HepG2 (cell line): Measurements from ENCODE around the gene PPDPF. TPM values are rescaled to one million over a fixed set of nuclear protein-coding genes. Genes with fewer than 3 reads are reported as not detected.

ENCODE experiments used
- ARID4A ChIP-seq: sonication (generic); formaldehyde crosslinking; IDR thresholded peaks from 2 replicates; pipeline ENCODE4 v1.5.0; 2020; ENCODE audit warnings: mild to moderate bottlenecking, missing genetic modification reagents, borderline replicate concordance
- CCAR2 ChIP-seq: fragments of 200-400 bp; formaldehyde crosslinking; optimal IDR thresholded peaks from 2 replicates; pipeline ENCODE3; 2018; ENCODE audit warnings: low read depth, mild to moderate bottlenecking, low read length, moderate library complexity
- CCDC6 ChIP-seq: sonication (generic); formaldehyde crosslinking; IDR thresholded peaks from 2 replicates; pipeline ENCODE4 v1.8.1; 2022; ENCODE audit warnings: mild to moderate bottlenecking, missing genetic modification reagents, moderate library complexity
- HNRNPLL ChIP-seq: fragments of 200-400 bp; formaldehyde crosslinking; IDR thresholded peaks from 2 replicates; pipeline ENCODE4 v1.6.1; 2017; ENCODE audit warnings: mild to moderate bottlenecking, low read depth, low read length; ENCODE audit not compliant: poor library complexity, severe bottlenecking
- SOX13 ChIP-seq, 3 experiments: fragments of 450-650 bp in 1 of 3; sonication (generic) in 1 of 3; formaldehyde crosslinking in 1 of 3; IDR thresholded peaks in 2 of 3; conservative IDR thresholded peaks in 1 of 3; 2 replicates each; pipeline versions ENCODE4 v1.5.0 to v1.6.1; 2016 to 2020; ENCODE audit warnings: antibody characterized with exemption in 1 of 3, mild to moderate bottlenecking in 1 of 3, missing compliant biosample characterization in 1 of 3, missing genetic modification reagents in 1 of 3, moderate library complexity in 1 of 3
- TIGD3 ChIP-seq: sonication (generic); formaldehyde crosslinking; IDR thresholded peaks from 2 replicates; pipeline ENCODE4 v1.5.1; 2020; ENCODE audit warnings: mild to moderate bottlenecking, missing genetic modification reagents, borderline replicate concordance
- ZFP36 ChIP-seq: fragments of 150-350 bp; IDR thresholded peaks from 2 replicates; pipeline ENCODE4 v1.6.1; 2018; ENCODE audit warnings: borderline replicate concordance, low read length, low read depth; ENCODE audit not compliant: partially characterized antibody
- ZKSCAN8 ChIP-seq: IDR thresholded peaks from 2 replicates; pipeline ENCODE4 v1.6.1; 2016; ENCODE audit warnings: borderline replicate concordance, missing genetic modification reagents, missing compliant biosample characterization
- ZNF232 ChIP-seq: sonication (generic); formaldehyde crosslinking; IDR thresholded peaks from 2 replicates; pipeline ENCODE4 v1.4.0; 2020; ENCODE audit warnings: missing genetic modification reagents, borderline replicate concordance
- ZNF281 ChIP-seq: sonication (generic); formaldehyde crosslinking; IDR thresholded peaks from 2 replicates; pipeline ENCODE4 v1.4.0; 2020; ENCODE audit warnings: missing genetic modification reagents, borderline replicate concordance
- ZNF558 ChIP-seq: sonication (generic); formaldehyde crosslinking; IDR thresholded peaks from 2 replicates; pipeline ENCODE4 v1.9.0; 2022; ENCODE audit warnings: mild to moderate bottlenecking, missing genetic modification reagents, borderline replicate concordance
- ZNF747 ChIP-seq: sonication (generic); formaldehyde crosslinking; IDR thresholded peaks from 2 replicates; pipeline ENCODE4 v1.8.1; 2023; ENCODE audit warnings: missing genetic modification reagents, mild to moderate bottlenecking, borderline replicate concordance
- ZNF770 ChIP-seq: sonication (generic); formaldehyde crosslinking; IDR thresholded peaks from 2 replicates; pipeline ENCODE4 v1.5.0; 2020; ENCODE audit warnings: mild to moderate bottlenecking, missing genetic modification reagents
- ZNF777 ChIP-seq: sonication (generic); formaldehyde crosslinking; IDR thresholded peaks from 2 replicates; pipeline ENCODE4 v1.4.0; 2020; ENCODE audit warnings: missing genetic modification reagents
- polyA plus RNA-seq, 8 experiments: library from polyadenylated mRNA; depleted of rRNA in 3 of 8; stranded (reverse) in 7 of 8; unstranded in 1 of 8; fragments of >200 nt; fragmentation: Illumina TruSeq in 4 of 8; extraction: Trizol in 4 of 8; gene quantifications; 2 replicates each; pipeline versions ENCODE4 v1.2.1 to v1.2.3, GENCODE V29; 2011 to 2016; ENCODE audit warnings: low read depth in 4 of 8, missing spikeins in 1 of 8, mixed read lengths in 1 of 8; ENCODE audit not compliant: insufficient read depth in 1 of 8
- total RNA-seq, 5 experiments: library from RNA; depleted of rRNA; stranded (reverse); fragments of >200 nt; fragmentation: Illumina TruSeq; extraction: Trizol; gene quantifications; 2 replicates each; pipeline ENCODE4 v1.2.3, GENCODE V29; 2016; ENCODE audit warnings: low read depth in 1 of 5
- TF ChIP-seq, protein P1 (sequence below): sonication (generic); formaldehyde crosslinking; IDR thresholded peaks from 2 replicates; pipeline ENCODE4 v1.8.0; 2022; ENCODE audit warnings: missing genetic modification reagents, low read depth, mild to moderate bottlenecking, borderline replicate concordance

PPDPF gene
- total and polyA plus RNA-seq, 2 of the 13 experiments (the other 11 are each of a cell fraction or from before 2014, with no cell fraction given) = 1.8 to 7.0 TPM

GRCh38 chr20:63544241-63544957, 23.8 kb downstream of the PPDPF start (continued):
- TF ChIP-seq ARID4A (CRISPR knock-in tag) (peak; percentile 61), CCDC6 (CRISPR knock-in tag) (no peak), ZNF777 (CRISPR knock-in tag) (no peak), ZNF281 (CRISPR knock-in tag) (peak; percentile 35; the same call in 1 of the 2 replicates), HNRNPLL (no peak), ZKSCAN8 (no peak), ZNF747 (CRISPR knock-in tag) (no peak), SOX13 (IDR thresholded peaks at IDR 0.05) (no peak), SOX13 (CRISPR knock-in tag; conservative IDR thresholded peaks at IDR 0.05 in 1 of 2, IDR thresholded peaks at IDR 0.05 in 1 of 2) (0 out of 4 replicates have a peak, but pooled peaks of 1 of the 2 experiments have one; percentile 19), ZNF770 (CRISPR knock-in tag) (no peak), ZNF558 (CRISPR knock-in tag) (no peak), CCAR2 (no peak), TIGD3 (CRISPR knock-in tag) (no peak), ZNF232 (CRISPR knock-in tag) (no peak), ZFP36 (no peak)
- TF ChIP-seq, protein P1, sequence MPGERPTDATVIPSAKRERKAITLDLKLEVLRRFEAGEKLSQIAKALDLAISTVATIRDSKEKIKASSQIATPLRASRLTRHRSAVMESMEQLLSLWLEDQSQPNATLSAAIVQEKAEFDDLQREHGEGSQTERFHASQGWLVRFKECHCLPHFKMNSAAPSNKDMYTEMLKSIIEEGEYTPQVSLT (CRISPR knock-in tag) = no peak
